OCI-LY1 (cell line): Measurements from ENCODE around the gene MBD1.

Experiments used
- H2AFZ ChIP-seq: fragments of 200-600 bp; sonication (generic), shearing (Covaris generic); 2 replicates; pipeline ENCODE4 v1.6.0; 2014; ENCODE audit warnings: antibody characterized with exemption, mild to moderate bottlenecking, low read length
- H3F3A ChIP-seq: fragments of 200-600 bp; sonication (generic), shearing (Covaris generic); 2 replicates; pipeline ENCODE4 v1.6.0; 2014; ENCODE audit warnings: mild to moderate bottlenecking, antibody characterized with exemption, low read length, moderate library complexity; ENCODE audit not compliant: insufficient read depth
- H3K27ac ChIP-seq: fragments of 200-600 bp; sonication (generic); 2 replicates; pipeline ENCODE4 v1.5.1; 2014; ENCODE audit warnings: low read length, mixed run types, mild to moderate bottlenecking, low read depth; ENCODE audit not compliant: poor library complexity, severe bottlenecking
- H3K27me3 ChIP-seq: fragments of 200-600 bp; sonication (generic); 2 replicates; pipeline ENCODE4 v1.6.0; 2014; ENCODE audit warnings: antibody characterized with exemption, mild to moderate bottlenecking, low read length, moderate library complexity; ENCODE audit not compliant: insufficient read depth
- H3K36me3 ChIP-seq: fragments of 200-600 bp; sonication (generic); 2 replicates; pipeline ENCODE4 v1.6.1; 2014; ENCODE audit warnings: mild to moderate bottlenecking, antibody characterized with exemption, low read length, moderate library complexity, mixed read lengths; ENCODE audit not compliant: insufficient read depth
- H3K4me1 ChIP-seq: fragments of 200-600 bp; sonication (generic); 2 replicates; pipeline ENCODE4 v1.5.1; 2014; ENCODE audit warnings: mild to moderate bottlenecking, low read length, moderate library complexity; ENCODE audit not compliant: insufficient read depth, severe bottlenecking
- H3K4me2 ChIP-seq: fragments of 200-600 bp; sonication (generic), shearing (Covaris generic); 2 replicates; pipeline ENCODE4 v1.6.1; 2014; ENCODE audit warnings: low read length
- H3K4me3 ChIP-seq: fragments of 200-600 bp; sonication (generic); 2 replicates; pipeline ENCODE4 v1.5.1; 2014; ENCODE audit warnings: low read length, low read depth, mild to moderate bottlenecking, mixed read lengths; ENCODE audit not compliant: poor library complexity, severe bottlenecking
- H3K79me2 ChIP-seq: fragments of 200-600 bp; shearing (Covaris generic); 2 replicates; pipeline ENCODE4 v1.6.1; 2016; ENCODE audit warnings: mixed run types, low read length, mixed read lengths; ENCODE audit not compliant: insufficient read depth
- H3K9ac ChIP-seq: fragments of 200-600 bp; sonication (generic), shearing (Covaris generic); 2 replicates; pipeline ENCODE4 v1.6.1; 2014; ENCODE audit warnings: mild to moderate bottlenecking, low read length, mixed read lengths
- H3K9me2 ChIP-seq: fragments of 200-600 bp; sonication (generic), shearing (Covaris generic); 2 replicates; pipeline ENCODE4 v1.6.1; 2014; ENCODE audit warnings: low read depth, mild to moderate bottlenecking, low read length, mixed read lengths
- H3K9me3 ChIP-seq: fragments of 200-600 bp; shearing (Covaris generic); 2 replicates; pipeline ENCODE4 v1.6.1; 2014; ENCODE audit warnings: low read length, mixed read lengths
- H4K20me1 ChIP-seq: fragments of 200-600 bp; sonication (generic), shearing (Covaris generic); 2 replicates; pipeline ENCODE4 v1.6.0; 2016; ENCODE audit warnings: mild to moderate bottlenecking, low read length; ENCODE audit not compliant: insufficient read depth
- EZH2 ChIP-seq: fragments of 200-600 bp; sonication (generic), shearing (Covaris generic); IDR thresholded peaks from 2 replicates; pipeline ENCODE4 v1.8.0; 2017; ENCODE audit warnings: borderline replicate concordance, mixed run types, mild to moderate bottlenecking, antibody characterized with exemption, low read length, moderate library complexity, mixed read lengths
- TF ChIP-seq, protein P1 (sequence below): fragments of 200-600 bp; sonication (generic), shearing (Covaris generic); IDR thresholded peaks from 2 replicates; pipeline ENCODE4 v1.5.1; 2017; ENCODE audit warnings: mild to moderate bottlenecking, antibody characterized with exemption, low read length, moderate library complexity, mixed read lengths

Gene MBD1

DNA sequence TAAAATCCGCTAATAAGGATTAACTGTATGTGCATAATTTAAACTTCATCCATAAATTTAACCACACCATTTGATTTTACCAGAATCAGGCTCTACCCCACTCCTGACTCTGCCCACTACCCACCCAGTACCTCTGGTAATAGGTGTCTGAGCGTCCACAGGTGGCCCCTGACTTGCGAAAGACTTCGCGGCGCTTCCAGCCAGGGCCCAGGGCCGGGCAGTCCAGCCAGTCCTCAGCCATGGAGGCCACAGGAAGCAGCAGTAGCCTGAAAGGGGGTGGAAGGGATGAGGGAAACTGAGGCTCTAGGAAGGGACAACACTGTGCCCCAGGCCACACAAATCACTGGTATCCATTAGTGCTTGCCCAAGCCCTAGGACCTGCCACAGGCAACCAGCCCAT is 1.6 kb downstream of the MBD1 start:
- Histone ChIP-seq H3K4me1 (peaks cover 27% of the 10 kb centered on the region), H3F3A (no peaks in the 10 kb centered on the region), H3K4me3 (peak overlapping the region; percentile 98), H3K27me3 (no peaks in the 10 kb centered on the region), H3K27ac (no peak overlapping the region), H3K4me2 (peak overlapping the region; percentile 97), H4K20me1 (no peaks in the 10 kb centered on the region), H3K9me2 (no peaks in the 10 kb centered on the region), H3K79me2 (peaks cover 26% of the 10 kb centered on the region), H3K9me3 (no peaks in the 10 kb centered on the region), H2AFZ (no peak overlapping the region), H3K36me3 (peaks cover 76% of the 10 kb centered on the region), H3K9ac (peak overlapping the region; percentile 99; the same call in 1 of the 2 replicates)
- TF ChIP-seq, protein P1, sequence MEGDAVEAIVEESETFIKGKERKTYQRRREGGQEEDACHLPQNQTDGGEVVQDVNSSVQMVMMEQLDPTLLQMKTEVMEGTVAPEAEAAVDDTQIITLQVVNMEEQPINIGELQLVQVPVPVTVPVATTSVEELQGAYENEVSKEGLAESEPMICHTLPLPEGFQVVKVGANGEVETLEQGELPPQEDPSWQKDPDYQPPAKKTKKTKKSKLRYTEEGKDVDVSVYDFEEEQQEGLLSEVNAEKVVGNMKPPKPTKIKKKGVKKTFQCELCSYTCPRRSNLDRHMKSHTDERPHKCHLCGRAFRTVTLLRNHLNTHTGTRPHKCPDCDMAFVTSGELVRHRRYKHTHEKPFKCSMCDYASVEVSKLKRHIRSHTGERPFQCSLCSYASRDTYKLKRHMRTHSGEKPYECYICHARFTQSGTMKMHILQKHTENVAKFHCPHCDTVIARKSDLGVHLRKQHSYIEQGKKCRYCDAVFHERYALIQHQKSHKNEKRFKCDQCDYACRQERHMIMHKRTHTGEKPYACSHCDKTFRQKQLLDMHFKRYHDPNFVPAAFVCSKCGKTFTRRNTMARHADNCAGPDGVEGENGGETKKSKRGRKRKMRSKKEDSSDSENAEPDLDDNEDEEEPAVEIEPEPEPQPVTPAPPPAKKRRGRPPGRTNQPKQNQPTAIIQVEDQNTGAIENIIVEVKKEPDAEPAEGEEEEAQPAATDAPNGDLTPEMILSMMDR: no peak
- TF ChIP-seq EZH2: no peak

DNA sequence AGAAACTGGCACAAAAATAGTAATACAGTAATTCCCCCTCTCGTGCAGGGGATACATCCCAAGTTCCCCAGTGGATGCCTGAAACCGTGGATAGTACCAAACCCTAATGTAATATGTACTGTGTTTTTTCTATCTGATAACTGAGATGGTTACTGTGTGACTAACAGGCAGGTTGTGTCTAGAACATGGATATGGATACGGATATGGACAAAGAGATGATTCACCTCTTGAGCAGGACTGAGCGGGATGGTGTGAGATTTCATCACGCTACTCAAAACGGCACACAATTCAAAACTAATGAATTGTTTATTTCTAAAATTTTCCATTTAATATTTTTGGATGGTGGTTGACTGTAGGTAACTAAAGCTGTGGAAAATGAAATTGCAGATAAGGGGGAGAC is 3.4 kb downstream of the MBD1 start:
- peaks cover 27% of the 10 kb centered on the region for H3K4me1 ChIP-seq

DNA sequence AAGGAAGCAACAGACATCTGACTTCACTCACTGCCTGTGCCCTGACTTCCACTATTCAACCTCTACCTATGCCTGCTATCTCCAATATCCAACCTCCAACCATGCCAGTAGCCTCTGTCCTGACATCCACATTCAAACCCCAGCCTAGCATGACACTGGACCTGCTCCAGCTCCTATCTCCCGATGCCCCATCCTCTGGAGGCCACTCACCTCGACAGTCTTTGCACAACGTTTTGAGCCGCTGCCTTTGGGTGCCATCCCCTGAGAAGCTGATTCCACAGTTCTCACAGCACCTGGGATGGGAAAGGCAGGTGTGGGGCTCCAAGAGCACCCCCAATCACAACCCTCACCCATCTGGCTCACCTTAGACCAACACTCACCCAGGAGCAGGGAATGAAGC is 4.9 kb downstream of the MBD1 start:
- peaks cover 80% of the 10 kb centered on the region for H3K36me3 ChIP-seq
- no peaks in the 10 kb centered on the region for H3K9me2 ChIP-seq
- no peak overlapping the region for H3K4me3 ChIP-seq
- H2AFZ ChIP-seq: no peak overlapping the region
- no peak overlapping the region for H3K27ac ChIP-seq
- H3K4me1 ChIP-seq: peaks cover 20% of the 10 kb centered on the region
- H4K20me1 ChIP-seq: no peaks in the 10 kb centered on the region
- H3K9me3 ChIP-seq: no peaks in the 10 kb centered on the region
- no peak overlapping the region for H3K4me2 ChIP-seq
- no peaks in the 10 kb centered on the region for H3K27me3 ChIP-seq
- peaks cover 26% of the 10 kb centered on the region for H3K79me2 ChIP-seq
- TF ChIP-seq, protein P1: no peak
- TF ChIP-seq EZH2: no peak
- H3K9ac ChIP-seq: no peak overlapping the region
- H3F3A ChIP-seq: no peaks in the 10 kb centered on the region

More for the DNA sequence above, 3.4 kb downstream of the MBD1 start:
- H3K79me2 ChIP-seq: peaks cover 26% of the 10 kb centered on the region
- H4K20me1 ChIP-seq: no peaks in the 10 kb centered on the region
- no peak overlapping the region for H3K27ac ChIP-seq
- TF ChIP-seq, protein P1: no peak
- TF ChIP-seq EZH2: no peak
- H3K9me3 ChIP-seq: no peaks in the 10 kb centered on the region
- no peak overlapping the region for H3K4me2 ChIP-seq
- no peak overlapping the region for H3K9ac ChIP-seq
- H3K9me2 ChIP-seq: no peaks in the 10 kb centered on the region
- no peaks in the 10 kb centered on the region for H3K27me3 ChIP-seq
- H3K36me3 ChIP-seq: peaks cover 76% of the 10 kb centered on the region
- H3F3A ChIP-seq: no peaks in the 10 kb centered on the region
- no peak overlapping the region for H3K4me3 ChIP-seq
- no peak overlapping the region for H2AFZ ChIP-seq
